Measurements from ENCODE around the gene GPR153.

The GPR153 gene

GRCh38 chr1:6287029-6287428 lies 26.1 kb upstream of the GPR153 start:
- no peak for DNase-seq (ENCODE audit: low spot score)

GRCh38 chr1:6286266-6286665 lies 25.4 kb upstream of the GPR153 start:
- DNase-seq (ENCODE audit: low spot score) = no peak

DNA sequence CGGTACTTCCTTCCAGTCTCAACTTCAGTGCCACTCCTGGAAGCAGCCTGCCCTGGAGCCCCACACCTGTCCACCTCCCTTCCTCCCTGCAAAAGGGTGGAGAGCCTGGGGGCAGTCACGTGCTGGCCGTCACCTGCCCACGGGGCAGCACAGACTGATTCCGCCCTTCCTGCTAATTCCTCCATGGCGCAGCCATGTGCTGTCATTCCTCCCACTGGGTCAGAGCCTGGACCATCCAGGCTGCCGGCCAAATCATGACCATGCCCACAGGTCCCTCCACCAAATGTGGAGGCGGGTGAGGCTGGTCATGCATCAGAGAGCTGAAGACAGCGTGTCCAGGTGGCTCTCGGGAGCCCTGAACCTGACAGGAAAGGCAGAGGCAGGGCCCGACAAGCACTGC lies 24.4 kb upstream of the GPR153 start:
- DNase-seq (ENCODE audit: low spot score) = peak; percentile 16

DNA sequence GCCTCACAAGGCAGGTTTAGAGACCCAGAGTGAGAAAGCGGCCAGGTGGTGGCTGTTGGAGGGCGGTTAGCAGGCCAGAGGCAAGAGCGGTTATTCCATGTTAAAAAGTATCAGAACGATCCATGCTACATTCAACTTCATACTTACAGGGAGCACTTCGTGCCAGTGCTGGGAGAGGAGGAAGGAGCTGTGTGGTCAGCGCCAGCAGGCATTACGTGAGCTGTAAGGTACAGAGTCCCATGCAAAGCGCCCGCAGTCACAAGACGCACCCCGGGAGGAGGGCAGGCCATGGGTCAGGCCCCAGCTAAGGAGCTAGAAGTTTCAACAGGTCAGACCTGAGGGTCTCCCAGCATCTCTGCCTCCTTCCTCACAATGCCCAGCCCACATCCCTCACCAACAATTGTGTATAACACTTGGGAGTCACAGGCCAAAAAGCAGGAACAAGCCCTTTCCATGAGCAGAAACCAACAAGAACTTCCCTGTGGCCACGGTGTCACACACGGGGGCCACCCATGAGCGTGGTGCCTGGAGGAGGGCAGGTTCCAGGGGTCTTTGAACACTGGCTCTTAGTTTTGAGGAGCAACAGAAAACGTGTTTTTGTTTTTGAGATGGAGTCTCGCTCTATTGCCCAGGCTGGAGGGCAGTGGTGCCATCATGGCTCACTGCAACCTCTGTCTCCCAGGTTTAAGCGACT lies 21.8 kb upstream of the GPR153 start:
- no peak for DNase-seq (ENCODE audit: low spot score)

- no peak for DNase-seq (ENCODE audit: low spot score)
Measured at GRCh38 chr1:6281511-6282402, 20.9 kb upstream of the GPR153 start.

- DNase-seq (ENCODE audit: low spot score) = no peak
Measured at GRCh38 chr1:6280761-6281451, 20.0 kb upstream of the GPR153 start.

GRCh38 chr1:6279613-6280383 lies 18.9 kb upstream of the GPR153 start:
- DNase-seq (ENCODE audit: low spot score) = no peak

- no peak for DNase-seq (ENCODE audit: low spot score)
Measured at GRCh38 chr1:6279066-6279465, 18.2 kb upstream of the GPR153 start.

GRCh38 chr1:6278263-6278662 lies 17.4 kb upstream of the GPR153 start:
- no peak for DNase-seq (ENCODE audit: low spot score)

DNA sequence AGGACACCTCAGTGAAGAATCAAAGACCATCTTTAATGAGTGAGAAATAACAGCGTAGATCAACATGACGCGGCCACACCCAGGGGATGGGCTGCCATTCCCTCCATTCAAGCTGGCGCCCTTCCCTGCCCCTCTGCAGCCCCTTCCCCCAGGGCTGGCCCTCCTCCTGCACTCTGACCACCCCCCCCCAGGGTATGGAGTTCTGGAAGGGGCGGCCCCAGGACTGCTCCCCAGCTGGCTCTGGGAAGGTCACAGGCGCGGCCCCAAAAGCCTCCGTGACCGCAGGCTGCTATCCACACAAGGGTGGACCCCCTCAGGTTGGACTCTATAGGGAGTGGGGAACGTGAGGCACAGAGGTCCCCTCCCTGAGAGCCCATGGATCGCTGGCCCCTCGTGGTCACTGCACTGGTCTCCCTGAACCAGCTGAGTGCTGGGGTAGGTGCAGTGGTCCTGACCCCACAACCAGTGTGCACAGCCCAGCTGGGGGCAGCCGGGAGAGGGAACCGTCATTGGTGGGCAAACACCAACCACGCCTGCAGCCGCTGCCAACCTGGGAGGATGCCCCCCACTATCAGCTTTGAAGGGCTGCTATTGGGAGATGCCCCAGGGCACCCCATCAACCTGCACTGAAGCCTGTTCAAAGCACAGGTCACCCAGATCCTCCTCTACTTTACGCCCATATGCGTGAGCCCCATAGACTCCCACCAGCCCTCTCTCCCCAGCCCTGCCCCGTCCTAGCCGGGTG lies 16.1 kb upstream of the GPR153 start:
- no peak for DNase-seq (ENCODE audit: low spot score)

DNA sequence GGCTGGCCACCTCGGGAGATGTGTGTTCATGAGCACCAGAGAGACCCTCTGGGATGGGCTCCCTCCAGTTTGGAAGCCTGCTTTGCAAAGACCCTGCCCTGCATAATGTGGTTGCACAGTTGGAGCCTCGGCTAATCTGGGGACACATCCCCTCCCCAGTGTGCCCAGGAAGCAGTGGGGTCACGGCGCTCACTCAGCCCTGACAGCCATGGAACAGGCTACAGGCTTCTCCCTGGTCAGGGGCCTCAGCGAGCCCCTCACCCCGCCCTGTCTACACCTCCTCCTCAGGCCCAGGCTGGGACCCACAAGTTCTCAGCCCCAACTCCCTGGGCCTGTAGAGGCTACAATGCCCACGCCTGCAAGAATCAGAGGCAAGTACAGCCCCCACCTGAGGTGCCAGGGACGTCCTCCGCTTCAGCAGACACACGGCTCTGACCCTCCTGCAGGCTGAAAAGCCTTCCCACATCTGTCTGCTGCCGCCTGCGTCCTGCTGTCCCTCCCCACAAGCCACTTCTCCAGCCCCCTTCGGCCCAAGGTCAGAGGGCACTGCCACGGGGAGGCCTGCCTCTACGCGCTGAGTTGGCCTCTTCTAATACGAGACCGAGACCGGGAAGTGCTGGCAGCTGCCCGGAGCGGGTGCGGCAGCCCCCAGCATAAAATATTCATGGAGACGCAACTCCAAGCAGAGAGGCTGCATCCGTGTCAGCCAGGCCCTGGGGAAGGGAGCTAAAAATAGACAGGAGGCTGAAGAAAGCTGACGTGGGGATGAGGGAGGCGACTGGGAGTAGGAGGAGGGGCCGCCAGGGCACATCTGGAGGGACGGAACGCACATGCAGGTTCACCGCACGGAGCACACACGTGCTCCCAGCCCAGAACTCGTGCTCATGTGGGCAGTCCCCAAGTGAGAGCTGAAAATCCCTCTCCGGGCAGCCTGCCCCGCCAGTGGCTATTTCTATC lies 15.2 kb upstream of the GPR153 start:
- DNase-seq (ENCODE audit: low spot score) = peak; percentile 44

DNA sequence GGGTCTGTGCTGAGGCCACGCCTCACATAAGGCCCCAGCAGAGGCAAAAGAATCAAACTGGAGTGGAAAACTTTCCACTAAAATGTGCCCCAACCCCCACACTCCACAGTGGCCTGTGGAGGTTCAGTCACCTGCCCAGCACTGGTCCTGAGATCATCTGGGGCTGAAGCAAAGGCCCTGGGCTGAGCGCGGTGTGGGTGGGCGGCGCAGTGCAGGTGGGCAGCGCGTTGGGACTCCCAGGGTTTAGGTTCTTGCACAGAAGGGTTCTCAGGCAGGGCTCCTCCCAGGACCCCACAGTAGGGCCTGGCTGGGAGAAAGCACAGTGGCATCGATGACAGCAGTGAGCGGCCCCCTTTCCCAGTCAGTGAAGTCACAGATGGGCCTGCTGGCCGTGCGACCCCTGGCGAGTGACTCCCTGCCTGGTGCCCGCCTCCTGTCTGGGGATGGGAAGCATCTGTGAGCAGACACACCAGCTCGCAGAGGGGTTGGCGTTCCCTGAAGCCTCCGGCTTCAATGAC lies 13.8 kb upstream of the GPR153 start:
- DNase-seq (ENCODE audit: low spot score) = no peak

DNA sequence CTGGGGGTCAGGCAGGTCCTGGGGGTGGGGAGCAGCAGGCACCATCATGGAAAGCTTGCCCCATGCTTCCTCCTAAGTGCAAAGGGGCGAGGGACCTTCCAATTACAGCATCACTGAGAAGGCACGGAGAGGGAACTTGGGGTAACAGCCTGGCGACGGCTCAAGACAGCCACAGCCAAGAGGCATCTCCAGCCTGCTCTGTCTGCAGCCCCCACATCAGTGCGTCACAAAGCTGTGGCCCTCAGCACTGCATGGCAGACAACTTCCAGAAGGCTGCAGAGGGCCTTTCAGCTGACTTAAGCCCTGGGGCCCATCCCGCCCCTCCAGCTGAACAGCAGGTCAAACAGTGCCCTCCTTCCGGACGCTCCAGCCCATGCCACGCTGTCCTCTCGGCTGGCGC lies 13.2 kb upstream of the GPR153 start:
- no peak for DNase-seq (ENCODE audit: low spot score)

DNA sequence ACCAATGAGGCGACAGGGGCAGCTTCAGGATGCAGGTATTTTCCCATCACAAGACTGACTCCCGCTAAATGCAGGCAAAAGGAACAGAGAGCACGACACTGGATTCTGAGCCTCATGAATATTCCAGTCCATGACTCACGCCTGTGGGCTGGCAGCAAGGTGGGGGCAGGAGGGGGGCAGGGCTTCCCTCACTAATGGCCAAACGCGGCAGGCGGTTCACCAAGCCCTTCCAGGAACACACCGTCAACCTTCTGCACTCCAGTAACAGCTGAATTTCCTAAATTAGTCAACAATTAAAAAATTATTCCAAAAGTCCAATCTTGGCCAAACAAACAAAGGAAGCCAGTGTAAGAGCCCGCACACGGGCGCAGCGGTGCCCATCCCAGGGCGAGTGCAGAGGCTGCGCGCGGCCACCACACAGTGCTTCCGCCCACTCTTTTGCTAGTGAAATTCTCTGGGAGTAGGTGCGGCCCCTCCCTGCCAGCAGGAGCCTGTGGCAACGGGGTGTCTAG lies 12.5 kb upstream of the GPR153 start:
- peak; percentile 86 for DNase-seq (ENCODE audit: low spot score)

GRCh38 chr1:6272868-6273267 lies 12.0 kb upstream of the GPR153 start:
- DNase-seq (ENCODE audit: low spot score) = no peak

- DNase-seq (ENCODE audit: low spot score) = no peak
Measured at GRCh38 chr1:6272452-6272851, 11.6 kb upstream of the GPR153 start.

GRCh38 chr1:6271554-6271953 lies 10.7 kb upstream of the GPR153 start:
- no peak for DNase-seq (ENCODE audit: low spot score)

- no peak for DNase-seq (ENCODE audit: low spot score)
Measured at GRCh38 chr1:6271006-6271405, 10.1 kb upstream of the GPR153 start.

- DNase-seq (ENCODE audit: low spot score) = no peak
Measured at GRCh38 chr1:6270401-6270800, 9.5 kb upstream of the GPR153 start.
